Pancreas (tissue), 10 donors: ENCODE results near the gene TMEM39A. TPM values are rescaled to one million over a fixed set of nuclear protein-coding genes. Genes with fewer than 3 reads are reported as not detected.

Experiments
- ATAC-seq, 4 donors: fragments of 200-7000 bp; cut with Tn5 transposase; one replicate each; pipeline versions ENCODE4 v1.8.0 to v1.9.1; 2020; ENCODE audit warnings: mild to moderate bottlenecking in 4 of 4, moderate library complexity in 4 of 4
- DNase-seq, 6 donors: peaks; one replicate each; pipeline ENCODE4 v3.0.0-alpha.2; 2020
- FAIRE-seq: peaks from 2 replicates; lab custom pipeline; 2012; peaks lifted over from hg19 to GRCh38; lab: Jason Lieb, UNC
- H3K27ac ChIP-seq, 4 donors: fragments of 200-600 bp; sonication (generic); 1 replicate in 3 of 4; 2 replicates in 1 of 4; pipeline versions ENCODE4 v1.5.0 to v1.8.0; 2020
- H3K27me3 ChIP-seq, 4 donors: fragments of 200-600 bp; one replicate each; pipeline ENCODE4 v1.8.0; 2021
- H3K36me3 ChIP-seq, 3 donors: fragments of 200-600 bp; sonication (generic) in 1 of 3; one replicate each; pipeline versions ENCODE4 v1.5.0 to v1.8.0; 2020 to 2021
- H3K4me1 ChIP-seq, 3 donors: fragments of 200-600 bp; one replicate each; pipeline ENCODE4 v1.8.0; 2021
- H3K4me3 ChIP-seq, 4 donors: fragments of 200-600 bp; sonication (generic) in 2 of 4; one replicate each; pipeline versions ENCODE4 v1.5.0 to v1.8.0; 2020 to 2021
- H3K9me3 ChIP-seq, 4 donors: fragments of 200-600 bp; one replicate each; pipeline ENCODE4 v1.8.0; 2021
- WGBS, 2 donors: extraction: QIAGEN DNeasy Blood & Tissue Kit; methylation state at CpG; one replicate each; pipeline ENCODE4 v1.1.7; 2013; 5-methylcytosine and 5-hydroxymethylcytosine counted together
- intact Hi-C, 3 donors: fragments of 100-400 bp; cut with DNase I; formaldehyde crosslinking; loops; one replicate each; pipeline versions ENCODE4 v1.11.1 to v1.14.2; 2022
- polyA plus RNA-seq, 2 donors: library from polyadenylated mRNA; stranded (reverse); fragments of 200-250 nt; gene quantifications; one replicate each; pipeline ENCODE4 v1.2.3, GENCODE V29; 2013
- total RNA-seq, 6 donors: library from RNA; stranded (reverse); fragmentation: NEBNext Ultra II Directional in 4 of 6; extraction: Animal tissue kit (Norgen Biotek cat#: 25700) in 4 of 6; gene quantifications; one replicate each; pipeline versions ENCODE4 v1.2.1 to v1.2.4, GENCODE V29; 2021 to 2023
- TF ChIP-seq, protein P1 (sequence below), 4 donors: fragments of 200-600 bp; sonication (generic) in 3 of 4; IDR thresholded peaks; one replicate each; pipeline versions ENCODE4 v1.5.0 to v1.8.0; 2021; ENCODE audit warnings: antibody characterized with exemption in 4 of 4
- donor health status: healthy with polysubstance abuse.
- donor health status: DM: no; HTN: no; CAD: no; lungs with moderate emphysema.
- donor health status: DM: no; HTN: no; CAD: no.
- donor health status: control.
- donor health status: control.
- donor health status: Bipolar disorder and iron deficiency.
- donor health status: DM: yes; HTN: yes; CAD: no.
- donor health status: DM: no; HTN: no; CAD: no.
- donor health status: DM: no; HTN: no; CAD: no.
- donor health status: DM: yes; HTN: yes; CAD: no.

The TMEM39A gene, protein sequence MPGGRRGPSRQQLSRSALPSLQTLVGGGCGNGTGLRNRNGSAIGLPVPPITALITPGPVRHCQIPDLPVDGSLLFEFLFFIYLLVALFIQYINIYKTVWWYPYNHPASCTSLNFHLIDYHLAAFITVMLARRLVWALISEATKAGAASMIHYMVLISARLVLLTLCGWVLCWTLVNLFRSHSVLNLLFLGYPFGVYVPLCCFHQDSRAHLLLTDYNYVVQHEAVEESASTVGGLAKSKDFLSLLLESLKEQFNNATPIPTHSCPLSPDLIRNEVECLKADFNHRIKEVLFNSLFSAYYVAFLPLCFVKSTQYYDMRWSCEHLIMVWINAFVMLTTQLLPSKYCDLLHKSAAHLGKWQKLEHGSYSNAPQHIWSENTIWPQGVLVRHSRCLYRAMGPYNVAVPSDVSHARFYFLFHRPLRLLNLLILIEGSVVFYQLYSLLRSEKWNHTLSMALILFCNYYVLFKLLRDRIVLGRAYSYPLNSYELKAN
- 10 to 100 TPM; 19.4 to 41.4 (median 34.8) TPM for total RNA-seq
- polyA plus RNA-seq: 10 to 100 TPM; 12.2 to 15.2 TPM

- TF ChIP-seq, protein P1, sequence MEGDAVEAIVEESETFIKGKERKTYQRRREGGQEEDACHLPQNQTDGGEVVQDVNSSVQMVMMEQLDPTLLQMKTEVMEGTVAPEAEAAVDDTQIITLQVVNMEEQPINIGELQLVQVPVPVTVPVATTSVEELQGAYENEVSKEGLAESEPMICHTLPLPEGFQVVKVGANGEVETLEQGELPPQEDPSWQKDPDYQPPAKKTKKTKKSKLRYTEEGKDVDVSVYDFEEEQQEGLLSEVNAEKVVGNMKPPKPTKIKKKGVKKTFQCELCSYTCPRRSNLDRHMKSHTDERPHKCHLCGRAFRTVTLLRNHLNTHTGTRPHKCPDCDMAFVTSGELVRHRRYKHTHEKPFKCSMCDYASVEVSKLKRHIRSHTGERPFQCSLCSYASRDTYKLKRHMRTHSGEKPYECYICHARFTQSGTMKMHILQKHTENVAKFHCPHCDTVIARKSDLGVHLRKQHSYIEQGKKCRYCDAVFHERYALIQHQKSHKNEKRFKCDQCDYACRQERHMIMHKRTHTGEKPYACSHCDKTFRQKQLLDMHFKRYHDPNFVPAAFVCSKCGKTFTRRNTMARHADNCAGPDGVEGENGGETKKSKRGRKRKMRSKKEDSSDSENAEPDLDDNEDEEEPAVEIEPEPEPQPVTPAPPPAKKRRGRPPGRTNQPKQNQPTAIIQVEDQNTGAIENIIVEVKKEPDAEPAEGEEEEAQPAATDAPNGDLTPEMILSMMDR (IDR thresholded peaks at IDR 0.05): peak in 1 of 4 donors; percentile 13
- ATAC-seq (peak; percentile 94 to 99 (median 96)), FAIRE-seq (peak; percentile 94), DNase-seq (peak; percentile 99 to 100 (median 100))
- Histone ChIP-seq H3K4me3 (peak within 1 kb of the TSS; percentile 64 to 97 (median 77)), H3K27me3 (no peaks in the 10 kb centered on the region), H3K9me3 (no peaks in the 10 kb centered on the region), H3K27ac (peak within 1 kb of the TSS; percentile 78 to 93 (median 86)), H3K4me1 (peaks cover 10 to 33% (median 27%) of the 10 kb centered on the region in 3 donors), H3K36me3 (peaks cover 0 to 9% (median 8%) of the 10 kb centered on the region in 3 donors)
- intact Hi-C loops: no loop called here
- WGBS, 2 donors: 3 to 4% methylated on average over 49 to 51 of the region's 51 CpGs
These were observed at the start of gene TMEM39A for GRCh38 chr3:119463171-119464169. TMEM39A (minus strand) TSS chr3:119463615; CDS start chr3:119462074, 1,541 bp downstream.

GRCh38 chr3:119510690-119511089, 47.3 kb upstream of the TMEM39A start:
- TF ChIP-seq, protein P1 (IDR thresholded peaks at IDR 0.05): no peak
- Histone ChIP-seq H3K4me3 (no peak overlapping the region), H3K36me3 (peaks cover 0 to 8% (median 4%) of the 10 kb centered on the region in 3 donors), H3K27me3 (no peaks in the 10 kb centered on the region), H3K4me1 (no peaks in the 10 kb centered on the region), H3K9me3 (no peaks in the 10 kb centered on the region), H3K27ac (no peak overlapping the region)
- no peak for DNase-seq
- FAIRE-seq: no peak
- intact Hi-C loops: no loop called here
- no peak for ATAC-seq

- no peaks in the 10 kb centered on the region for H3K27me3 ChIP-seq
- TF ChIP-seq, protein P1 (IDR thresholded peaks at IDR 0.05): no peak
- H3K9me3 ChIP-seq: no peaks in the 10 kb centered on the region
- intact Hi-C loops: no loop called here
- no peak overlapping the region for H3K4me3 ChIP-seq
- DNase-seq: no peak
- no peak overlapping the region for H3K27ac ChIP-seq
- 63 to 84% methylated on average over 1 of the region's 1 CpG for WGBS, 2 donors
- ATAC-seq: no peak
- H3K36me3 ChIP-seq: peaks cover 0 to 14% (median 4%) of the 10 kb centered on the region in 3 donors
- FAIRE-seq: no peak
- H3K4me1 ChIP-seq: no peaks in the 10 kb centered on the region
These were observed 44.9 kb upstream of the TMEM39A start for GRCh38 chr3:119508172-119508845.

- FAIRE-seq: no peak
- Histone ChIP-seq H3K27ac (no peak overlapping the region), H3K4me1 (no peaks in the 10 kb centered on the region), H3K9me3 (no peaks in the 10 kb centered on the region), H3K4me3 (no peak overlapping the region), H3K36me3 (peaks cover 0 to 14% (median 4%) of the 10 kb centered on the region in 3 donors), H3K27me3 (no peaks in the 10 kb centered on the region)
- no peak for DNase-seq
- TF ChIP-seq, protein P1 (IDR thresholded peaks at IDR 0.05): no peak
- 91 to 92% methylated on average over 2 of the region's 2 CpGs for WGBS, 2 donors
- ATAC-seq: no peak
- intact Hi-C loops: no loop called here
These were observed 44.0 kb upstream of the TMEM39A start for GRCh38 chr3:119507404-119507803.
